Stimulated activated CD8-positive, alpha-beta memory T cell treated with anti-CD3 and anti-CD28 coated beads, Interleukin-7, amount 100 ng/mL, for 1 hour (primary cell): ENCODE results near the gene CNTNAP5.

Source experiments
- DNase-seq, 2 donors: peaks; one replicate each; pipeline ENCODE4 v3.0.0-alpha.2; 2020; ENCODE audit warnings: low read depth in 2 of 2

Gene CNTNAP5

GRCh38 chr2:124153713-124154112 lies 128.6 kb downstream of the CNTNAP5 start:
- DNase-seq = no peak

GRCh38 chr2:124159166-124159565 lies 134.1 kb downstream of the CNTNAP5 start:
- DNase-seq = no peak

GRCh38 chr2:124161542-124161941 lies 136.5 kb downstream of the CNTNAP5 start:
- DNase-seq = no peak

- DNase-seq = no peak
Observed at GRCh38 chr2:124162256-124162655, 137.2 kb downstream of the CNTNAP5 start.

GRCh38 chr2:124163840-124164239 lies 138.8 kb downstream of the CNTNAP5 start:
- no peak for DNase-seq

GRCh38 chr2:124165698-124166097 lies 140.6 kb downstream of the CNTNAP5 start:
- DNase-seq = no peak

GRCh38 chr2:124171472-124172063 lies 146.5 kb downstream of the CNTNAP5 start:
- DNase-seq = no peak

- no peak for DNase-seq
Observed at GRCh38 chr2:124178719-124179118, 153.6 kb downstream of the CNTNAP5 start.

- DNase-seq = no peak
Observed at GRCh38 chr2:124180635-124181034, 155.5 kb downstream of the CNTNAP5 start.

- no peak for DNase-seq
Observed at GRCh38 chr2:124186801-124187200, 161.7 kb downstream of the CNTNAP5 start.

GRCh38 chr2:124187948-124188347 lies 162.9 kb downstream of the CNTNAP5 start:
- DNase-seq = no peak

- DNase-seq = no peak
Observed at GRCh38 chr2:124193706-124194105, 168.6 kb downstream of the CNTNAP5 start.

- no peak for DNase-seq
Observed at GRCh38 chr2:124201713-124202112, 176.6 kb downstream of the CNTNAP5 start.

GRCh38 chr2:124209441-124209840 lies 184.4 kb downstream of the CNTNAP5 start:
- DNase-seq = no peak

GRCh38 chr2:124211461-124211860 lies 186.4 kb downstream of the CNTNAP5 start:
- DNase-seq = no peak

- DNase-seq = no peak
Observed at GRCh38 chr2:124213977-124214587, 189.0 kb downstream of the CNTNAP5 start.

GRCh38 chr2:124246170-124246569 lies 221.1 kb downstream of the CNTNAP5 start:
- DNase-seq = no peak

- DNase-seq = no peak
Observed at GRCh38 chr2:124248386-124248785, 223.3 kb downstream of the CNTNAP5 start.

GRCh38 chr2:124250433-124250832 lies 225.3 kb downstream of the CNTNAP5 start:
- no peak for DNase-seq

GRCh38 chr2:124254621-124255020 lies 229.5 kb downstream of the CNTNAP5 start:
- no peak for DNase-seq

GRCh38 chr2:124257120-124257519 lies 232.0 kb downstream of the CNTNAP5 start:
- DNase-seq = no peak

GRCh38 chr2:124258140-124258880 lies 233.2 kb downstream of the CNTNAP5 start:
- DNase-seq = no peak

GRCh38 chr2:124261456-124261855 lies 236.4 kb downstream of the CNTNAP5 start:
- DNase-seq = no peak
